GM19397 (cell line): ENCODE results near the gene ADGRB3.
"Not testable (repeated sequence)": the region's sequence is repeated elsewhere in the genome, so short reads cannot be mapped to it uniquely, and the experiment has no call there.

Experiments used
- ATAC-seq: cut with Tn5 transposase; IDR thresholded peaks from one replicate; pipeline ENCODE4 v1.9.1; 2021; ENCODE audit warnings: mild to moderate bottlenecking, moderate library complexity; ENCODE audit not compliant: unreplicated experiment

The ADGRB3 gene

GRCh38 chr6:68649669-68650068 lies 14.6 kb downstream of the ADGRB3 start:
- ATAC-seq, result no peak

GRCh38 chr6:68650142-68650541 lies 15.1 kb downstream of the ADGRB3 start:
- no peak for ATAC-seq

- ATAC-seq, result no peak
These were observed 16.2 kb downstream of the ADGRB3 start for GRCh38 chr6:68651011-68651985.

- no peak for ATAC-seq
These were observed 17.0 kb downstream of the ADGRB3 start for GRCh38 chr6:68652117-68652536.

GRCh38 chr6:68653074-68653705 lies 18.1 kb downstream of the ADGRB3 start:
- ATAC-seq, result no peak

DNA sequence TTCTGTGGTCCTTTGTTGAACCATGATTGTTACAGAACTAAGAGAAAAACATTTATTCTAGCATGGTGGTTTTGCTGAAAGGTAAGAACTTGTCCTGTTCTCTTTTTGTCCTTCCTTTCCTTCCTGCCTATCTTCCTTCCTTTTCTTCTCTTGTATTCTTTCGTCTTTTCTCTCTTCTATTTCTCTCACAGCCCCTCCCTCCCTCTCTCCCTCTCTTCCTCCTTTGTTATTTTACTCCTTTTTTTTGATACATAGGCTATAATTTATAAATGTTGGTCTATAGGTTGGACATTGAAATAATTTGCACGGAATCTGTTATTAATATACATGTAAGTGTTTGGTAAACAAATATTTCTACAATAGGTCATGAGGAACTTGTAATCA lies 18.6 kb downstream of the ADGRB3 start:
- ATAC-seq, result no peak

GRCh38 chr6:68654134-68654533 lies 19.1 kb downstream of the ADGRB3 start:
- ATAC-seq, result no peak

- no peak for ATAC-seq
These were observed 19.9 kb downstream of the ADGRB3 start for GRCh38 chr6:68655028-68655427.

DNA sequence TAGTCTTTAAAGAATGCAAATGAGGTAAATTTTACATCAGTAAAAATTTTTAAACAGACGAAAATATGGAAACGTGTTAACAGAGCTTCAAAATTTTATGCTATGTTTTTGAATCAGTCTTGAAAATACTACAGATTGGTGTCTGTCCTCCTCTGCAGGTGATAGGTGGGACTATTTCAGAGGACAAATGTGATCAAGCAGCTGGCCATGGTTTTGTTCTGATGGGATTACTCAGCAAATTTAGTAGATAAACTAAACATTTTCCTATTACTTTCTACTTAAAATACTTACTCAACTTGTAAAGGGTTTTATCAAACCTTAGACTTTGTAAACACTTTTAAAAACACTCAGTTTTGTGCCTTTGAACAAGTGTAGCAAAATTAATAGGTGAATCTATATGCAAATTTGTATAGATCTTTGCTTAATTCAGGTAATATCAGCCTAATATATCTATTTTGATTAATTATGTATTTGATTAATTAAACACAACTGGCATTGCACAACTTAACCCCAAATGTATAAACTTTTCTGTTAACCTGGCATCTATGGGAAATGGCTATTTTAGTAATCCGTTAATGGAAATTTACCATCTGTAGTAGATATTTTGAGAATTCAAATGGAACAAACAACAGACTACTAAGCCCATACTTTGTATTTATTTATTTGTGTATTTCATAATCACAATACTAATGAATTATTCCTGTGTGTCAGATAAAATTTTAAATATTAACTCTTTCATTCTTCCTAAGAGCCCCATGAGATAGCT lies 22.5 kb downstream of the ADGRB3 start:
- no peak for ATAC-seq

- ATAC-seq, result no peak
These were observed 23.3 kb downstream of the ADGRB3 start for GRCh38 chr6:68658338-68658737.

DNA sequence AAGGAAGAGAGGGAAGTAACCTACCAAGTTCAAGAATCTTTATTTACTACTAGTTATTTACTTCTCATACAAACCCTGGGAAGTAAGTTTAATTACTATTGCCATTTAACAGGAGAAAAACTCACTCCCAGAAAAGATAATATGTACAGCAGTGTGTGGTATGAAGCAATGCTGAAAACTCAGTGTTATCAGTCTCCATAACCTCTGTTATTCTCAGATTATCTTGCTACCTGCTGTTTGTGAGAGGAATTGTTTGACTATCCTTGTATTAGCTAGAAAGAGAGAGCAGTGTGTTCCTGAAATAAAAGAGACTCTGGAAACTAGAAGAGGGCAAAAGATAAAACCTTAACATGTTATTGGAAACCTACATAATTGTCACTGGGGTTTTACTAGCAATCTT lies 38.2 kb downstream of the ADGRB3 start:
- ATAC-seq, result no peak

DNA sequence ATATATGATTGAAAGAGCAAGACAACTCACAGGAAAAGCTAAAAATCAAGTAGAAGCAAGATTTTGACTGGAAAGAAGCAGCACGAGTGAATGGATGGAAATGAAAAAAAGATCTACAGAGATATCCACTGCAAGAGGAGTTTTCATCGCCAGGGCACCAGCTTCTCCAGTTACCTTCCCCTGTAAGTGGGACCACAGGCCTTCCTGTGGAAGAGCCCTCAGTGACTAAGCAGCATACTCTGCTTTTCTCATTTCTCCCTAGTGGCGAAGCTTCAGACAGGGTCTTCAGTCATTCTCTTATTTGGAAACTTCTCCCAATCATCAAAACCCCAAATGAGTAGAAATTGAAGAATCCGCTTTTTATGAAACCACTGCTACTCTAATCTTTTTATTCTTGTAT lies 40.5 kb downstream of the ADGRB3 start:
- no peak for ATAC-seq

DNA sequence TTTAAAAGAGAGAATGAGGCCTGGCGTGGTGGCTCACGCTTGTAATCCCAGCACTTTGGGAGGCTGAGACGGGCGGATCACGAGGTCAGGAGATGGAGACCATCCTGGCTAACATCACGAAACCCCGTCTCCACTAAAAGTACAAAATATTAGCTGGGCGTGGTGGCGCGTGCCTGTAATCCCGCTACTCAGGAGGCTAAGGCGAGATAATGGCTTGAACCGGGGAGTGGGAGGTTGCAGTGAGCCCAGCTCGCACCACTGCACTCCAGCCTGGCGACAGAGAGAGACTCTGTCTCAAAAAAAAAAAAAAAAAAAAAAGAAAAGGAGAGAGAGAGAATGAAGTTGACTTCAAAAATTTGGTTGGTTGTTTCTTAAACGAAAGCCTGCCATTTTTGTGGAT lies 41.0 kb downstream of the ADGRB3 start:
- not testable (repeated sequence) for ATAC-seq

GRCh38 chr6:68677058-68677457 lies 42.0 kb downstream of the ADGRB3 start:
- no peak for ATAC-seq

DNA sequence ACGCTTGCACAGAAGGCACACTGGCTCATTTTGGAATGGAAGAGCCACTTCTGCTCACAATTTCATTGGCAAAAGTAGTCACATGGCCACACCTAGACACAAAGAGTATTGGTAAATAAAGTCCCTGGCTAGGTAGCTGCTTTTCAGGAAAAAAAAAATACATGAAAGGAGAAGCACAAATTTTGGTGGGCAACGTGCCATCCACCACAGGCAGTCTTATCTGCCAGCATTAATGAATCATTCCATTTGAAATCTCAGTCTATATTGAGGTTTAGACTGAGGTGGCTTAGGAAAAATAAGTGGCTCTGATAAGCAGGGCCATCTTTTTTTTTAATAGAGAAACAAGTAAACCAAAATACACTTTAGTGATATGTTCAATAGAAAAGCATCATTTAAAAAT lies 44.3 kb downstream of the ADGRB3 start:
- no peak for ATAC-seq

GRCh38 chr6:68680264-68680663 lies 45.2 kb downstream of the ADGRB3 start:
- no peak for ATAC-seq

GRCh38 chr6:68689910-68690309 lies 54.8 kb downstream of the ADGRB3 start:
- ATAC-seq, result no peak

DNA sequence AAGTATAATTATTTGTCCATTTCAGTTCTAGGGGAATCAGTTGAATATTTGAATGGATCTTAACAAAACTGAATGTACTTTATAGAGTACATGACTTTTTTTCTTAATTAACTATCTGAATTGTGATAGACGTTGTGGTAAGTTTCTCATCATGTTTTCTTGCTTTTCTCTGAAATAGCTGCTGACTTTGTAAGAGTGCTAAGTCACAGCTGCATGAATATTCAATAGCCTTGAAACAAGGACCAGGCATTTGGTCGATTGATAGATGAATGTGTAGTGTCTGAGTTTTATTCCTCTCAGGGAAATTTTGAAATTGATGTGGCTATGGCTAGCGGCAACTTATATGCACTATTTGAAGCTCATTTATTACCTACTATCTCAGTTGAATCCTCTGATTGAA lies 56.0 kb downstream of the ADGRB3 start:
- no peak for ATAC-seq

GRCh38 chr6:68693271-68693670 lies 58.2 kb downstream of the ADGRB3 start:
- ATAC-seq, result no peak

DNA sequence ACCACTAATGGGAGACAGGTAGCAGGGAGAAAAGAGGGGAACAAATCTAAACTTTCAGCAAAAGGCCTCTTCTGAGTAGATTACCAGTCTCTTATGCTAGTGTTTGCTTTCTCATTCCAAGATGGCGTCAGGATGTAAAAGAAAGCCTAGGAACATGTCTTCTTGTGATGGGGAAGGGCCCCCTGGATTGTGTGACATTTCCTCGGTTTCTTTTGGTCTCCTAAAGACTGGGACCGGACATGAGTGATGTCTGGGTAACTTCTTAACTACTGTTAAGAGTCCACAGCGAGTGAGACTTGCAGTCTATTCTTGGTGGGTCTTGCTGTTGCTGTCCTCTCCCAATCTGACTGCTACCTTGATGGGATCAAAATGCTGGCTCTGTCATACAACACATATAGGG lies 60.3 kb downstream of the ADGRB3 start:
- no peak for ATAC-seq

DNA sequence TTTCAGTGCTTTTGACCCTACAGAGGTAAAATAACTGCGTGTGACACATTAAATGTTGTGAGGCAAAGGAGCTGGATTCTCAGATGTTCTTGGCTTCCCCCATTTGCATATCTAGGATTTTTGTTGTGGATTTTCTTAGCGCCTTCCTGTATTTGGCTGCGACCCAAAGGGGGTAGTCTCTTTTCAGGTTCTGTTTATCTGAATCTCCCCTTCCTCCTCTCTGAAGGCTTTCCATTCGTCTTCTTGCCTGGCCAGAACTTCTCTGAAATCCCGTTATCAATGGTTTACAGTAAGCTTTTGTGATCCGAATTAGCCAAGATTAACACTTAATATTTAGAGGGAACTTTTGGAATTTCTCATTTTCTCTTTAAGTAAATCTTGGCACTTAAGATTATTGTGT lies 60.8 kb downstream of the ADGRB3 start:
- no peak for ATAC-seq

- ATAC-seq, result no peak
These were observed 62.3 kb downstream of the ADGRB3 start for GRCh38 chr6:68697394-68697793.
